ENCODE measurements around the gene PARN.

Gene PARN

DNA sequence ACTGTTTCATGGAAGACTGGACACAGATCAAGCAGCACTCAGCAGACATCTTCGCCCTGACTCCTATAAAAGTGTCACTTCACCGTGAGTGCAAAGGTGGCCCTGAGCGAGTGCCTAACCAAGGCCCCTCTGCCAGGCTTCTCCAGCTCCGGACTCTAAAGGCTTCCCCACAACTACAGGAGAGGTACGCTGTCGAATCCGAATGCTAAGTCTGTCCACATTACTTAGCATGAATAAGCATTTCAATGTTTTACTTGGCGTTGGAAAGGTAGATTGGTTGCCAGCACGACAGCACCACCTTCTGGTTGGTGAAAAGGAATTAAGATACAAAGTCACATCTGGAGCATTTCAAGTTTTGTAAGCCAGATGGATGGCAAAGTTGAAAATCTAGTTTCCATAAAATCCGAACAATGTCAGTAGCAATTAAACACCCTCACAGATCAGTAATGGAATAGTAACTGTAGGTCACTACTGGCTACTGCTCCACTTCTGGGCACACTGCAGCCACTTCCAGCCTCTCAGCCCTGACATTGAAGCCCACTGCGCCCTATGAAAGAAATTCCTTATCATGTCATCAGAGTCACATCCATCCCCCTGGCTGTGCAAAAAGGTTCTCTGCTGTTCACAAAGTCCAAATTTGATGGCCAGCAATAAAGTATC lies 100.9 kb downstream of the PARN start:
- peak overlapping the region; percentile 73; the same call in 1 of the 2 replicates for H3K4me2 ChIP-seq (ENCODE audit: low read depth, low read length)

DNA sequence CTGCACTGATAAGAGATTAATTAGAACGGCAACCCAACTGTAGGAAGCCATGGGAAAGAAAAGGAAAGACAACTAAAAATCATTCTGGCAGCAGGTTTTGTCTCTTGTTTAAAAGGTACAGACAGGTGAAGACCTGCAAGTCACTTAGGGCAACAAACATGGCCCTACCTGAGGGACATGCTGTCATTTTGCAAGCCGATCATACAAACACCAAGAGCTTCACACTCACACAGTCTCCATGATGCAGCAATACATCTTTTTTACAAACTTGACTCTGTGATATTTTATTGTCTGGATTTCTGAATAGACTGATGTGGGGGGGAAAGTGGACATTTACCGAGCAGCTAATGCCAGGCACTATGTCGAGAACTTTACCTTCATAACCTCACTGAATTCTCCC lies 101.8 kb downstream of the PARN start:
- Histone ChIP-seq H3K9ac (ENCODE audit: low read length) (no peak overlapping the region), H3K9me3 (replicated peaks; ENCODE audit: insufficient read depth, low read length) (no peaks in the 10 kb centered on the region), H3K36me3 (replicated peaks; ENCODE audit: insufficient read depth, low read length) (no peaks in the 10 kb centered on the region), H4K20me1 (ENCODE audit: insufficient read depth, low read length) (no peaks in the 10 kb centered on the region), H3K4me1 (ENCODE audit: low read length) (peaks cover 12% of the 10 kb centered on the region), H3K4me2 (ENCODE audit: low read depth, low read length) (no peak overlapping the region), H2AFZ (ENCODE audit: low read length) (no peak overlapping the region), H3K27ac (ENCODE audit: low read length) (no peak overlapping the region), H3K79me2 (ENCODE audit: low read length) (no peaks in the 10 kb centered on the region), H3K4me3 (ENCODE audit: low read length) (no peak overlapping the region), H3F3A (ENCODE audit: insufficient read depth, low read length) (no peaks in the 10 kb centered on the region), H3K27me3 (replicated peaks; ENCODE audit: insufficient read depth, low read length) (no peaks in the 10 kb centered on the region), H3K9me2 (replicated peaks; ENCODE audit: insufficient read depth, low read length) (no peaks in the 10 kb centered on the region)
- no peak for DNase-seq
- TF ChIP-seq, protein P1, sequence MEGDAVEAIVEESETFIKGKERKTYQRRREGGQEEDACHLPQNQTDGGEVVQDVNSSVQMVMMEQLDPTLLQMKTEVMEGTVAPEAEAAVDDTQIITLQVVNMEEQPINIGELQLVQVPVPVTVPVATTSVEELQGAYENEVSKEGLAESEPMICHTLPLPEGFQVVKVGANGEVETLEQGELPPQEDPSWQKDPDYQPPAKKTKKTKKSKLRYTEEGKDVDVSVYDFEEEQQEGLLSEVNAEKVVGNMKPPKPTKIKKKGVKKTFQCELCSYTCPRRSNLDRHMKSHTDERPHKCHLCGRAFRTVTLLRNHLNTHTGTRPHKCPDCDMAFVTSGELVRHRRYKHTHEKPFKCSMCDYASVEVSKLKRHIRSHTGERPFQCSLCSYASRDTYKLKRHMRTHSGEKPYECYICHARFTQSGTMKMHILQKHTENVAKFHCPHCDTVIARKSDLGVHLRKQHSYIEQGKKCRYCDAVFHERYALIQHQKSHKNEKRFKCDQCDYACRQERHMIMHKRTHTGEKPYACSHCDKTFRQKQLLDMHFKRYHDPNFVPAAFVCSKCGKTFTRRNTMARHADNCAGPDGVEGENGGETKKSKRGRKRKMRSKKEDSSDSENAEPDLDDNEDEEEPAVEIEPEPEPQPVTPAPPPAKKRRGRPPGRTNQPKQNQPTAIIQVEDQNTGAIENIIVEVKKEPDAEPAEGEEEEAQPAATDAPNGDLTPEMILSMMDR (IDR thresholded peaks at IDR 0.05; ENCODE audit: low read length) = no peak
- TF ChIP-seq EZH2phosphoT487 (IDR thresholded peaks at IDR 0.05; ENCODE audit: low read length) (no peak), EZH2 (optimal IDR thresholded peaks at IDR 0.05; ENCODE audit: low read depth, low read length) (no peak)

More for the DNA sequence above, 100.9 kb downstream of the PARN start:
- H3K9me3 ChIP-seq (replicated peaks; ENCODE audit: insufficient read depth, low read length) = no peaks in the 10 kb centered on the region
- DNase-seq = peak; percentile 84
- H2AFZ ChIP-seq (ENCODE audit: low read length) = peak overlapping the region; percentile 43; the same call in 1 of the 2 replicates
- no peaks in the 10 kb centered on the region for H3K27me3 ChIP-seq (replicated peaks; ENCODE audit: insufficient read depth, low read length)
- TF ChIP-seq EZH2phosphoT487 (IDR thresholded peaks at IDR 0.05; ENCODE audit: low read length) = no peak
- TF ChIP-seq, protein P1 (IDR thresholded peaks at IDR 0.05; ENCODE audit: low read length) = peak; percentile 81
- no peaks in the 10 kb centered on the region for H3K36me3 ChIP-seq (replicated peaks; ENCODE audit: insufficient read depth, low read length)
- no peaks in the 10 kb centered on the region for H4K20me1 ChIP-seq (ENCODE audit: insufficient read depth, low read length)
- no peaks in the 10 kb centered on the region for H3K9me2 ChIP-seq (replicated peaks; ENCODE audit: insufficient read depth, low read length)
- H3K4me1 ChIP-seq (ENCODE audit: low read length) = peaks cover 12% of the 10 kb centered on the region
- no peaks in the 10 kb centered on the region for H3K79me2 ChIP-seq (ENCODE audit: low read length)
- H3F3A ChIP-seq (ENCODE audit: insufficient read depth, low read length) = no peaks in the 10 kb centered on the region
- no peak overlapping the region for H3K27ac ChIP-seq (ENCODE audit: low read length)
- H3K4me3 ChIP-seq (ENCODE audit: low read length) = no peak overlapping the region
- no peak overlapping the region for H3K9ac ChIP-seq (ENCODE audit: low read length)

DNA sequence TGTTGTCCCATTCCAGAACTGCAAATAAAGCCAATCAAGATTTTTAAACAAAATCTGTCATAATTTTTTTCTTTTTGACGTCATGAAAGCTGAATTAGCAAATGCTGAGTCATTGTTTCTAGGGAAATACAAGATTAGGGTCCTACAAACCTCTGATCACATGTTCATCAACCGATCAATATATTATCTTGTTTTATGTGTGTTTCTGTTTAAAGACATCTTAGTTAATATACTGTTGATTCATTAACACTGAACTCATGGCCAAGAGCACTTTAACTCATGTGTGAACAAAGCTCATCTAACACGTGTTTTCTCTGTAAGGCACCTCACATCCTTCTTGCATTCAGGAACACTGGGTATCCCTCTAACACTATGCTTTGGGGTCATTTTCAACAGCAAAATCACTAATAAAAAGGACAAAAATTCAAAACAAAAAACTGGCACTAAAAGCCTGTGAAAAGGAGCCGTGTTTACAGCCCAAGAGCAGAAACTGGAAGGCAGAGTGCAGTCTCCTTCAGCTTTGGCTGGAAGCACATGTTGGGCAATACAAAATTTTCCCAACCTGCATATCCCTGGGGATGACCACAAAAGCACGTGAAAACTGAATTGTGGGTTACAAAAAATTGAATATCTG lies 102.5 kb downstream of the PARN start:
- H3K36me3 ChIP-seq (replicated peaks; ENCODE audit: insufficient read depth, low read length) = no peaks in the 10 kb centered on the region
- no peak overlapping the region for H3K9ac ChIP-seq (ENCODE audit: low read length)
- TF ChIP-seq, protein P1 (IDR thresholded peaks at IDR 0.05; ENCODE audit: low read length) = no peak
- TF ChIP-seq EZH2phosphoT487 (IDR thresholded peaks at IDR 0.05; ENCODE audit: low read length) = no peak
- TF ChIP-seq EZH2 (optimal IDR thresholded peaks at IDR 0.05; ENCODE audit: low read depth, low read length) = no peak
- H3K4me1 ChIP-seq (ENCODE audit: low read length) = peaks cover 12% of the 10 kb centered on the region
- no peaks in the 10 kb centered on the region for H3K9me2 ChIP-seq (replicated peaks; ENCODE audit: insufficient read depth, low read length)
- H4K20me1 ChIP-seq (ENCODE audit: insufficient read depth, low read length) = no peaks in the 10 kb centered on the region
- no peak overlapping the region for H3K4me2 ChIP-seq (ENCODE audit: low read depth, low read length)
- H3K27me3 ChIP-seq (replicated peaks; ENCODE audit: insufficient read depth, low read length) = no peaks in the 10 kb centered on the region
- no peaks in the 10 kb centered on the region for H3K79me2 ChIP-seq (ENCODE audit: low read length)
- no peak for DNase-seq
- no peak overlapping the region for H2AFZ ChIP-seq (ENCODE audit: low read length)
- no peak overlapping the region for H3K4me3 ChIP-seq (ENCODE audit: low read length)
- H3F3A ChIP-seq (ENCODE audit: insufficient read depth, low read length) = no peaks in the 10 kb centered on the region
- H3K27ac ChIP-seq (ENCODE audit: low read length) = no peak overlapping the region
- no peaks in the 10 kb centered on the region for H3K9me3 ChIP-seq (replicated peaks; ENCODE audit: insufficient read depth, low read length)

Measured in MM.1S (cell line).